ENCODE measurements around the gene NUDT8. TPM values are rescaled to one million over a fixed set of nuclear protein-coding genes. Genes with fewer than 3 reads are reported as not detected.

The NUDT8 gene
- total and polyA plus RNA-seq, 9 of the 15 experiments (the other 6 are each of a cell fraction or from before 2014, with no cell fraction given): 0.23 to 27.8 (median 5.0) TPM

DNA sequence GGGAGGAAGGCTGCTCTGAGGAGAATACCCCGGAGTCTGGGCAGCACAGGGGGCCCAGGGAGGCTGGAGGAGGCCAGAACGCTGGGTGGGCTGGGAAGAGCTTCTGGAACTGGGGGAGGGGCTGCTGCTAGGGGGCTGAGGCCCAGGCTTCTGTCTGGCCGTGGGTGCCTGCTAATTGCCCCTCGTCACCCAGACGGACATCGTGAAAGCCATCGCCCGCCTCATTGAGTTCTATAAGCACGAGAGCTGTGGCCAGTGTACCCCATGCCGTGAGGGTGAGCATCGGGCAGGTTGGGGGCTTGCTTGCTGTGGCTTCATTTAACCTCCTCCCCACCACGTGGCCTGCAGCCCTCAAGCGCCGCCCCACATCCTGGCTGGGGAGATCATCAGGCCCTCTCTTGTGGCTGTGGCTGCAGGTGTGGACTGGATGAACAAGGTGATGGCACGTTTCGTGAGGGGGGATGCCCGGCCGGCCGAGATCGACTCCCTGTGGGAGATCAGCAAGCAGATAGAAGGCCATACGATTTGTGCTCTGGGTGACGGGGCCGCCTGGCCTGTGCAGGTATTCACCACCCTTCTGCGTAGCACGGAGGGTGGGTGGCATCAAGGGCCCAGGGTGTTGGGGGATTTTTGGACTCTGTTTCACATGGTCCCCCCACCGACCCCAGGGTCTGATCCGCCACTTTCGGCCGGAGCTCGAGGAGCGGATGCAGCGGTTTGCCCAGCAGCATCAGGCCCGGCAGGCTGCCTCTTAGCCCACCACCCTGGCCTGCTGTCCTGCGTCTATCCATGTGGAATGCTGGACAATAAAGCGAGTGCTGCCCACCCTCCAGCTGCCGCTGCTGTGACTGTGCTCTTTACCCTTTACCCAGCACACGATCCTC is 17.8 kb downstream of the NUDT8 start:
- H3K27me3 ChIP-seq (ENCODE audit: control insufficient read depth in 2 of 2, insufficient read depth in 2 of 2, low read length in 2 of 2): no peaks in the 10 kb centered on the region
- no TSS peak for BruUV-seq (replicated peaks)
- DNase-seq (ENCODE audit: extremely low read depth in 1 of 4, low spot score in 3 of 4): no peak
- in situ Hi-C loops (cut with MboI) (no loop called here), intact Hi-C loops (cut with micrococcal nuclease) (no loop called here)
- no peaks in the 10 kb centered on the region for H3K9me1 ChIP-seq (ENCODE audit: control insufficient read depth, insufficient read depth, low read length)
- no peak overlapping the region for H3K4me2 ChIP-seq (ENCODE audit: insufficient read depth, low read length)
- peak overlapping the region in 1 of 2 experiments; percentile 33; a peak in 1 of 4 replicates for H3K9ac ChIP-seq (ENCODE audit: insufficient read depth in 1 of 2, low read depth in 2 of 2, low read length in 2 of 2)
- H3K4me3 ChIP-seq: no peak overlapping the region
- 96% methylated on average over 35 of the region's 37 CpGs for WGBS (ENCODE audit: insufficient coverage, low coverage, missing lambda C conversion rate)
- no peaks in the 10 kb centered on the region; the same call in 1 of the 2 replicates for H4K20me1 ChIP-seq (replicated peaks; ENCODE audit: control insufficient read depth, insufficient read depth, low read length)
- ATAC-seq: no peak
- H3K36me3 ChIP-seq (ENCODE audit: control insufficient read depth, insufficient read depth, low read length): peaks cover 62% of the 10 kb centered on the region
- H3K27ac ChIP-seq (ENCODE audit: extremely low read depth, low read depth, low read length): no peak overlapping the region
- H2AFZ ChIP-seq (ENCODE audit: low read depth, low read length): no peak overlapping the region
- ChIA-PET POLR2A (interaction anchor here (0.6 to 3.4 kb wide), 4 partner anchors 16 to 108 kb away, joined by 3 to 36 read pairs (median 3); partner anchors contain the start of gene NUDT8), CTCF (ENCODE audit: low intra/inter-chr PET ratio) (interaction anchor here (0.7 kb wide), 1 partner anchor 40 kb away, joined by 7 read pairs; no protein-coding TSS in a partner anchor)
- no peaks in the 10 kb centered on the region for H3K9me3 ChIP-seq (replicated peaks; ENCODE audit: control insufficient read depth, insufficient read depth, low read depth, low read length)
- TF ChIP-seq RUNX1 (IDR thresholded peaks at IDR 0.05; ENCODE audit: low read depth) (no peak), POLR2G (IDR thresholded peaks at IDR 0.05; ENCODE audit: low read depth, low read length) (peak; percentile 71), RBM22 (IDR thresholded peaks at IDR 0.05; ENCODE audit: low read depth, low read length, poor library complexity, severe bottlenecking) (peak; percentile 28), BRCA1 (IDR thresholded peaks at IDR 0.05) (no peak), BRCA1 (CRISPR knock-in tag; IDR thresholded peaks at IDR 0.05) (no peak), CBX1 (IDR thresholded peaks at IDR 0.05; ENCODE audit: low read depth) (no peak), RBFOX2 (IDR thresholded peaks at IDR 0.05; ENCODE audit: low read depth, low read length) (peak; percentile 68), TAF7 (tag; IDR thresholded peaks at IDR 0.05) (no peak)
- TF ChIP-seq, protein P1, sequence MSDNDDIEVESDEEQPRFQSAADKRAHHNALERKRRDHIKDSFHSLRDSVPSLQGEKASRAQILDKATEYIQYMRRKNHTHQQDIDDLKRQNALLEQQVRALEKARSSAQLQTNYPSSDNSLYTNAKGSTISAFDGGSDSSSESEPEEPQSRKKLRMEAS (CRISPR knock-in tag; IDR thresholded peaks at IDR 0.05): 0 out of 2 replicates have a peak, but pooled peaks have one; percentile 17
- TF ChIP-seq, protein P2, sequence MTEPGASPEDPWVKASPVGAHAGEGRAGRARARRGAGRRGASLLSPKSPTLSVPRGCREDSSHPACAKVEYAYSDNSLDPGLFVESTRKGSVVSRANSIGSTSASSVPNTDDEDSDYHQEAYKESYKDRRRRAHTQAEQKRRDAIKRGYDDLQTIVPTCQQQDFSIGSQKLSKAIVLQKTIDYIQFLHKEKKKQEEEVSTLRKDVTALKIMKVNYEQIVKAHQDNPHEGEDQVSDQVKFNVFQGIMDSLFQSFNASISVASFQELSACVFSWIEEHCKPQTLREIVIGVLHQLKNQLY (CRISPR knock-in tag; conservative IDR thresholded peaks at IDR 0.05): no peak
- H3K79me2 ChIP-seq (ENCODE audit: control insufficient read depth, insufficient read depth, low read length): peaks cover 27% of the 10 kb centered on the region
- FAIRE-seq: no peak
- H3K4me1 ChIP-seq (replicated peaks in 1 of 2; ENCODE audit: control insufficient read depth in 2 of 2, insufficient read depth in 2 of 2, low read length in 2 of 2): peaks cover 12 to 84% of the 10 kb centered on the region in 2 experiments; a peak in 4 of 5 replicates

All from K562 (cell line).